ENCODE results near the gene VAC14.

DNA sequence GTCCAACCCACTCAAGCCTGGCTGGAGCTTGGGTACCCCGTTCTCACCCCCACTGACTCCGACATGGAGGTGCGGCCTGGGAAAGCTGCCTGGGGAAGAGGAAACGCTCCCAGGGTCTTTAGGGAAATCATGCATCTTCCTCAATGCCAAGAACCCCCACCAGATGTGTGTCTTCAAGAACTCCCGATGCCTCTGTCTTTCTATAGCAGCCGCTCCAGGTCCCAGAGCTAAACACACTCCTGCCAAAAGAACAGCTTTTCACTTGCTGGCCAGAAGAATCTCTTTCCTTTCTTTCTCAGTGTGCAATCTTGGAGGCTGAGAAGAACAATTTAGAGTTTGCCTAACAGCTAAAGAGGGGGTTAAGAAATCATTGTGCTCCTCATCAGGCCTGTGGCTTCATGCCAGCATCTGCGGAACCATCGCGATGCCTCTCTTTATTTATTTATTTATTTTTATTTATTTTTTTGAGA, 74.0 kb downstream of the VAC14 start:
- TF ChIP-seq POLR2A (IDR thresholded peaks at IDR 0.05; ENCODE audit: control extremely low read depth in 1 of 2, low read depth in 2 of 2, low read length in 2 of 2) (no peak), MAFK (IDR thresholded peaks at IDR 0.05; ENCODE audit: low read depth, low read length) (no peak), TBP (IDR thresholded peaks at IDR 0.05; ENCODE audit: low read depth, low read length) (no peak), CREB1 (IDR thresholded peaks at IDR 0.05) (no peak), CBX5 (IDR thresholded peaks at IDR 0.05; ENCODE audit: low read depth, low read length) (no peak), JUN (IDR thresholded peaks at IDR 0.05; ENCODE audit: low read depth, low read length) (no peak), CEBPB (IDR thresholded peaks at IDR 0.05; ENCODE audit: low read depth, low read length) (no peak), RFX5 (IDR thresholded peaks at IDR 0.05; ENCODE audit: borderline replicate concordance, low read depth, low read length) (no peak), GABPA (IDR thresholded peaks at IDR 0.05; ENCODE audit: borderline replicate concordance, insufficient read depth, low read length) (no peak), POLR2AphosphoS5 (IDR thresholded peaks at IDR 0.05; ENCODE audit: low read depth, low read length) (no peak), CHD1 (IDR thresholded peaks at IDR 0.05; ENCODE audit: low read depth, low read length) (no peak)
- TF ChIP-seq, protein P1, sequence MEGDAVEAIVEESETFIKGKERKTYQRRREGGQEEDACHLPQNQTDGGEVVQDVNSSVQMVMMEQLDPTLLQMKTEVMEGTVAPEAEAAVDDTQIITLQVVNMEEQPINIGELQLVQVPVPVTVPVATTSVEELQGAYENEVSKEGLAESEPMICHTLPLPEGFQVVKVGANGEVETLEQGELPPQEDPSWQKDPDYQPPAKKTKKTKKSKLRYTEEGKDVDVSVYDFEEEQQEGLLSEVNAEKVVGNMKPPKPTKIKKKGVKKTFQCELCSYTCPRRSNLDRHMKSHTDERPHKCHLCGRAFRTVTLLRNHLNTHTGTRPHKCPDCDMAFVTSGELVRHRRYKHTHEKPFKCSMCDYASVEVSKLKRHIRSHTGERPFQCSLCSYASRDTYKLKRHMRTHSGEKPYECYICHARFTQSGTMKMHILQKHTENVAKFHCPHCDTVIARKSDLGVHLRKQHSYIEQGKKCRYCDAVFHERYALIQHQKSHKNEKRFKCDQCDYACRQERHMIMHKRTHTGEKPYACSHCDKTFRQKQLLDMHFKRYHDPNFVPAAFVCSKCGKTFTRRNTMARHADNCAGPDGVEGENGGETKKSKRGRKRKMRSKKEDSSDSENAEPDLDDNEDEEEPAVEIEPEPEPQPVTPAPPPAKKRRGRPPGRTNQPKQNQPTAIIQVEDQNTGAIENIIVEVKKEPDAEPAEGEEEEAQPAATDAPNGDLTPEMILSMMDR (IDR thresholded peaks at IDR 0.05; ENCODE audit: control extremely low read depth in 1 of 3, insufficient read depth in 1 of 3, low read depth in 1 of 3, low read length in 3 of 3): no peak
